ENCODE data around the gene ARHGAP24.
"Not testable (repeated sequence)": the region's sequence is repeated elsewhere in the genome, so short reads cannot be mapped to it uniquely, and the experiment has no call there.

The ARHGAP24 gene

DNA sequence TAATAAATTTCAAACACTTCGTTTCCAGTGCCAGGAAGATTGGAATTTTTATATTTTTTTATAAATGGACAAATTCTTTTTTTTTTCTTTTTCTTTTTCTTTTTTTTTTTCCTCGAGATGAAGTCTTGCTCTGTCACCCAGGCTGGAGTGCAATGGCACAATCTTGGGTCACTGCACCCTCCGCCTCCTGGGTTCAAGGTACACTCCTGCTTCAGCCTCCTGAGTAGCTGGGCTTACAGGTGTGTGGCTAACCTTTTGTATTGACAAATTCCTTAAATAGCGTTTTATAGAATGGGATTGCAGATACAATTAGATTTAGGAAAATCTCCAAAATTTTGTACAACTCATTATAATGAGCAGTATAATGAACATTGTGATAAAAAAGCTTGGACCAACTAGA lies 328.9 kb downstream of the ARHGAP24 start:
- Mint-ChIP-seq H3K9me3 (ENCODE audit: low read depth) (no peaks in the 10 kb centered on the region), H3K27ac (no peak overlapping the region), H3K27me3 (no peaks in the 10 kb centered on the region), H3K4me3 (no peak overlapping the region), H3K4me1 (ENCODE audit: low read depth) (no peaks in the 10 kb centered on the region), H3K36me3 (no peaks in the 10 kb centered on the region)

DNA sequence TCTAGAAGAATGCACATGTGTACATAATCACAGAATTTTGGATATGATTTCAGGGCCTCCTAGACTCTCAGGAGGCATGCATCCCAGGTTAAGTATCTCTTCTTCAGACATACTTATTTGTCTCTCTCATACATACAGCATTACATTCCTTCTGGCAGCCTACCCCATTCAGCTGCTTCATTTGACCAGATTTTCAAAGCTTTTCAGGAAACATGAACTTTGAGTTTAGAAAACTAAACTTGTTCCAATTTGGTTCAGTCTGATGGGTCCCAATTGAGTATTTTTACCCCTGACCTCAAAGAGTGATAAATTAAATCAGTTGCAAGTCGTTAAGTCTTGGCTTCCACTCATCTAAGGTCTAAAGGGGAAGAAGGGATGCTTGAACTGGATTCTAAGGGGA lies 330.9 kb downstream of the ARHGAP24 start:
- Mint-ChIP-seq H3K4me3 (no peak overlapping the region), H3K9me3 (ENCODE audit: low read depth) (no peaks in the 10 kb centered on the region)

DNA sequence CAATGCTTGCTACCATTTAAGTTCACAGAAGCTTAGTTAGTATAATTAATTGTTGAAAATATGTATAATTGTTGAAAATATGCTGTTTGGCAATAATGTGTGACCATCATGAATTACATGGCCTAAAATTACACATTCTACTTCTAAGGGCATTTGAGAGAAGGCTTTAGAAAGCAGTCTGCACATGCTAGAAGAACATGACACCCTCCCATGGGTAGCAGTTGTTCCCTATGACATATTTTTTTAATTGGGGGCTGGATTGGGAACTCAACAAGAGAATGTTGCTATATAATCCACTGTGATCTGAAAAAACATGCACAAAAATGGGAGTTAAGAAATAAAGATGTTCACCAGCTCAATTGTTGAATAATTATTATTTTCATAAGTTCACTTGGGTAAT lies 331.4 kb downstream of the ARHGAP24 start:
- Mint-ChIP-seq H3K4me3 (no peak overlapping the region), H3K27me3 (no peaks in the 10 kb centered on the region), H3K9me3 (ENCODE audit: low read depth) (no peaks in the 10 kb centered on the region), H3K36me3 (no peaks in the 10 kb centered on the region), H3K27ac (no peak overlapping the region), H3K4me1 (ENCODE audit: low read depth) (no peaks in the 10 kb centered on the region)

More for the DNA sequence above, 330.9 kb downstream of the ARHGAP24 start:
- H3K27me3 Mint-ChIP-seq = no peaks in the 10 kb centered on the region
- H3K36me3 Mint-ChIP-seq = no peaks in the 10 kb centered on the region
- H3K27ac Mint-ChIP-seq = no peak overlapping the region
- H3K4me1 Mint-ChIP-seq (ENCODE audit: low read depth) = no peaks in the 10 kb centered on the region

DNA sequence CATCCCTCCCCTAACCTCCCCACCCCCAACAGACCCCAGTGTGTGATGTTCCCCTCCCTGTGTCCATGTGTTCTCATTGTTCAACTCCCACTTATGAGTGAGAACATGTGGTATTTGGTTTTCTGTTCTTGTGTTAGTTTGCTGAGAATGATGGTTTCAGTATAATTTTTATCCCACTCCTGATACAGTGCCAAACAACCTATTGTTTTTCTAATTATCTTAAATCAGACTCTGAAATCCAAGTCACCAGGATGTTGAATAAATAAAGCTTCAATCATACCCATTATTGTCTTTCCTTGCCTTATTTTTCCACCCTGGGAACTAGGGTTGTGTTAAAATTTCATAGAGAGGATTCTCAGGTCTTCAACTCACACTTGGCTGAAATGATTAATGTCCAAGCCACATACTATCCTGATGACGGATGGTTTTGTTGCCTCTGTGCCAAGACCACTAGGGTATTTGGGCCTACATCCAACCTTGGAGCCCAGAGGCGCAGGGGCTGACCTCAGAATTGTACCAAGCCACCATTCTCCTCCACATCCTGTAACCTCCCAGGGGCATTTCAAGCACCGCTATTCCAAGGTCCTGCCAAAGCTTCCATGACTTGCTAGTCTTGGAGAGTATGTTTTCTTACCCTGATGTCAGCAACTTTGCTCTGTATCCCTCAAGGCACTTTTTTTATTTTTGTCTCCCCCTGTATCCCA lies 332.4 kb downstream of the ARHGAP24 start:
- H3K27ac Mint-ChIP-seq = no peak overlapping the region
- no peaks in the 10 kb centered on the region for H3K4me1 Mint-ChIP-seq (ENCODE audit: low read depth)
- H3K36me3 Mint-ChIP-seq = no peaks in the 10 kb centered on the region
- H3K9me3 Mint-ChIP-seq (ENCODE audit: low read depth) = no peaks in the 10 kb centered on the region
- H3K27me3 Mint-ChIP-seq = no peaks in the 10 kb centered on the region
- H3K4me3 Mint-ChIP-seq = no peak overlapping the region

DNA sequence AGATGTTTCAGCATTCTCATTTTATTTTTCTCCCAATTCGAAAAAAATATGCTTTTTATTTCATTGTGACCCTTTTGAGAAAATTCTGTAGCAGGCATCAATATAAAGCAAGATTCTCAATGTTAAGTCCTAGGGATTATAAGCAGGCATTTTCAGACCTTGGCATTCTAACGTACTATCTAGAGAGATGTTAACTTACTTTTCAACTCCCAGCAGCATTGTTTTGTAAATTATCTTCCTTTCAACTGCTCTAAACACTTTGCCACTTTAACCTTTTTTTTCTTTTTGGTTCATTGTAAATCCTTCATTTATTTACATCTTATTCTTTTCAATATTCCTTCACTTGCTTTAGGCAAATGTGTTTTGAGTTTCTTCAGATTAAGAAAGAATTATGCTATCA lies 333.2 kb downstream of the ARHGAP24 start:
- Mint-ChIP-seq H3K27me3 (no peaks in the 10 kb centered on the region), H3K4me3 (no peak overlapping the region), H3K27ac (no peak overlapping the region), H3K4me1 (ENCODE audit: low read depth) (no peaks in the 10 kb centered on the region), H3K9me3 (ENCODE audit: low read depth) (no peaks in the 10 kb centered on the region), H3K36me3 (no peaks in the 10 kb centered on the region)

DNA sequence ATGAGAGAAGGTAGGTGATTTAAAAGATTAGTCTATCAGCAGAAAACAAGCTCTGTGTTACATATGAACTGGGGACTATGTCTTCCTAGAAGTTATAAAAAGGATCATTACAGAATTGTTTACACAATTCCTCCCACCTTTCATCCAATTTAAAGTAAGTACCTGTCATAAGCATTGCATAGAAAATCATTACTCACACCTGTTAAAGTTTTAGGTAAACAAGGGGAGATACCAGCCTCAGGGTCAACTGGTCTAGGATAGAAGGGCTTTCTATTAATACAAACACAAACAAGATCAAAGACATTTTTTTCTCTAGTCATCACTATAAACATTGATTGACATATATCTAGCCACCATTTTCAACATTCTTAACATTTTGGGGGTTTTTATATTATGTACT lies 333.9 kb downstream of the ARHGAP24 start:
- Mint-ChIP-seq H3K4me1 (ENCODE audit: low read depth) (no peaks in the 10 kb centered on the region), H3K27me3 (no peaks in the 10 kb centered on the region), H3K27ac (no peak overlapping the region), H3K9me3 (ENCODE audit: low read depth) (no peaks in the 10 kb centered on the region), H3K36me3 (no peaks in the 10 kb centered on the region), H3K4me3 (no peak overlapping the region)

DNA sequence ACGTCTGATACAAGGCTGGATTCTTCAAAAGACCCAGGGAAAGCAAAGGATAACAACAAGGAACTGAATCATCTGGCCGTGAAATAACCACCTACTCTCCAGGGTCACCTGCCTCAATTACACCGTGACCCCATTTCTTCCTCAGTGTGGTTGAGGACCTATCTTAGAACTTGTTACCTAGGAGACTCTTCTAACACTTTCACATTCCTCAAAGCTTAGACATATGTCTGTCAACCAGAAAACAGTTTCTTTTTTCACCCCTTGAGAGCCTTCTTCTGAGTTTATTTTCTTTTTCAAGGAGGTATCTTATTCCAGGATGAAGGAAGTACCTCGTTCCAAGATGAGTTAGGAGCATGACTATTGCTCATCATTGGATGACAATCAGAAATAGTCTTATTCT lies 337.8 kb downstream of the ARHGAP24 start:
- Mint-ChIP-seq H3K4me1 (ENCODE audit: low read depth) (no peaks in the 10 kb centered on the region), H3K9me3 (ENCODE audit: low read depth) (no peaks in the 10 kb centered on the region), H3K36me3 (no peaks in the 10 kb centered on the region), H3K27ac (no peak overlapping the region), H3K4me3 (no peak overlapping the region), H3K27me3 (no peaks in the 10 kb centered on the region)

DNA sequence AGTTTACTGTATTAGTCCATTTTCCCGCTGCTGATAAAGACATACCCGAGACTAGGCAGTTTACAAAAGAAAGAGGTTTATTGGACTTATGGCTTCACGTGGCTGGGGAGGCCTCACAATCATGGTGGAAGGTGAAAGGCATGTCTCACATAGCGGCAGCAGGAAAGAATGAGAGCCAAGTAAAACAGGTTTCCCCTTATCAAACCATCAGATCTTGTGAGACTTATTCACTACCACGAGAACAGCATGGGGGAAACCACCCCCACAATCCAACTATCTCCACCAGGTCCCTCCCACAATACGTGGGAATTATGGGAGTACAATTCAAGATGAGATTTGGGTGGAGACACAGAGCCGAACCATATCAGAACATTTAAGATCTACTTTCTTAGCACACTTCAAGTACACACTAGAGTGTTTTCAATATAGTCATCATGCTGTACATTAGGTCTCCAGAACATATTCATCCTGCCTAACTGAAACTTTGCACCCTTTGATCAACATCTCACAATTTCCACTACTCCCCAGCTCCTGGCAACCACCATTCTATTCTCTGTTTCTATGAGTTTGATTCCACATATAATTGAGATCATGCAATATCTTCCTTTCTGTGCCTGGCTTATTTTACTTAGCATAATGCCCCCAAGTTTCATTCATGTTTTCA lies 341.0 kb downstream of the ARHGAP24 start:
- H3K36me3 Mint-ChIP-seq = no peaks in the 10 kb centered on the region
- no peaks in the 10 kb centered on the region for H3K27me3 Mint-ChIP-seq
- no peaks in the 10 kb centered on the region for H3K4me1 Mint-ChIP-seq (ENCODE audit: low read depth)
- no peak overlapping the region for H3K27ac Mint-ChIP-seq
- H3K9me3 Mint-ChIP-seq (ENCODE audit: low read depth) = no peaks in the 10 kb centered on the region
- H3K4me3 Mint-ChIP-seq = no peak overlapping the region

DNA sequence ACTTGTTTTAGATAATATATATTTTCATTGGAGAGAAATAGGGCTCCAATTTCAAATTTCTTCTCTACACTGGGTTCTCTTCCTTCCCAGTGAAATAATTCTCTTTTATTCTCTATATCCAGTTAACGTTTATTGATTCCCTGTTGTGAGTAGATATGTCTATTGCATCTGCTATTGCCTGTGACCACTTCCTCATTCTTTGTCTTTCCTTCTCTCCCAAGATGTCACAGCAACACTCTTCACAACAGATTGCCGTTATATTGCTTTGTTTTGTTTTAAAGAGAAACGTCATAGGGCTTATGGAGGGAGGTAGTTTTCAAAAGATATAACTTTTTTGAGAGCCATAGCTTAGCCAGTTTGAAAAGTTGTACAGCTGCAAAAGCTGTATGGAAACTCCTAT lies 343.8 kb downstream of the ARHGAP24 start:
- Mint-ChIP-seq H3K4me1 (ENCODE audit: low read depth) (no peaks in the 10 kb centered on the region), H3K27ac (no peak overlapping the region), H3K27me3 (no peaks in the 10 kb centered on the region), H3K4me3 (no peak overlapping the region), H3K9me3 (ENCODE audit: low read depth) (no peaks in the 10 kb centered on the region), H3K36me3 (no peaks in the 10 kb centered on the region)

DNA sequence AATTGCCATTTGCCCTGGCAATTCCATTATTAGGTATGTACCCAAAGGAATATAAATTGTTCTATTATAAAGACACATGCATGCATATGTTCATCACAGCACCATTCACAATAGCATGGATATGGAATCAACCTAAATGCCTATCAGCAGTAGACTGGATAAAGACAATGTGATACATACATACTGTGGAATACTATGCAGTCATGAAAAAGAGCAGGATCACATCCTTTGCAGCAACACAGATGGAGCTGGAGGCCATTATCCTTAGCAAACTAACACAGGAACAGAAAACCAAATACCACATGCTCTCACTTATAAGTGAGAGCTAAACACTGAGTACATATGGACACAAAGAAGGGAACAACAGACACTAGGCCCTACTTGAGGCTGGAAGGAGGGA lies 345.2 kb downstream of the ARHGAP24 start:
- H3K9me3 Mint-ChIP-seq (ENCODE audit: low read depth); H3K4me3 Mint-ChIP-seq; H3K27me3 Mint-ChIP-seq; H3K27ac Mint-ChIP-seq; H3K36me3 Mint-ChIP-seq; H3K4me1 Mint-ChIP-seq (ENCODE audit: low read depth): not testable (repeated sequence)

DNA sequence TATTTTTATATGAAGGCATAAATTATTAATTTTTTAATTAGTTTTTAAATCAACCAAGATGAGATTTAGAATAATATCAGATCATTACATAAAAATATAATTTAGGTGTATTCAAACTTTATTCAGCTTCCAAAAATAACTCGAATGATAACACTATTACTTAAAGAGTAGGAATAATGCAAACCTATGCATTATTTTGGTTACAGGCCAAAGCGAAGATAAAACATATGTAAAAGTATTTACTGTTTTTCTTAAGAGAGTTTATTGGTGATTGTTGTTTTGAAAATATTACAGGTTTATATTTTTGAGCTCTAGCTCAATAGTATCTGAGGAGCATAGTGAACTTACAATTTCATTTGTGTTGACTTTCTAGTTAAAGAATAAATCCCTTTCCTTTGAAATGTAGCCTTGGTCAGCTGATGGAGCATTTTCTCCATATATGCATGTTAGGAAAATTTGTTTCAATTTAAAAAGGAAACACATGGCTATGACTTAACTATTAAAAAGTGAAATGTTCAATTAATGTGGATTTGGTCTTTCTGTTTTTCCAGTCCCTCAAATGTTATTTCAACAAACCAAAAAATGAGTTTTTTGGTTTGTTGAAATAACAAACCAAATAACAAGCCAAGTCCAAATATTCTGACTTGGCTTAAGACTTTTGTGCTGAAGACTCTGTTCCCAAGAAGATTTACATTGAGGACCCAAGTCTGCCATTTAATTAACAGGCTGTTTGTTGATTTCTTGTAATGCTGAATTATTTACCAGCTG lies 346.9 kb downstream of the ARHGAP24 start:
- no peaks in the 10 kb centered on the region for H3K9me3 Mint-ChIP-seq (ENCODE audit: low read depth)
- H3K27me3 Mint-ChIP-seq = no peaks in the 10 kb centered on the region
- H3K4me3 Mint-ChIP-seq = no peak overlapping the region
- H3K27ac Mint-ChIP-seq = no peak overlapping the region
- H3K36me3 Mint-ChIP-seq = no peaks in the 10 kb centered on the region
- no peaks in the 10 kb centered on the region for H3K4me1 Mint-ChIP-seq (ENCODE audit: low read depth)

DNA sequence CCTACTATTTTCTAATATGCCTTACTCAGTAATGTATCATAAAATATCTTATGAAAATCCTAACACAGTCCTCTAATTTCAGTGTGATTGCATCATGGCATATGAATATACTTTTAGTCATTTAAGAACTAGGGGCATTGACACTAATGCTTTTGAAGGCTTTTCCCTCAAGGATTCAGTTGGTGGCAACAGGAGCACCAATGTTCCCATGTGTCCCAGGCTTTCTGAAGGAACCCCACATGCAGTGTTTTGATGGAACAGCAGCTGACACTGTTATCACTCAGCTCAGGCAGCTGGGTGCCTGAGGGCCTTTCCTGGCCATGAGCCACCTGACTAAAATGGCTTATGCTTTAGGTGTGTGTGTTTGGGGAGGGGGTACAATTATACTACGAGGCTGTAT lies 348.3 kb downstream of the ARHGAP24 start:
- H3K27me3 Mint-ChIP-seq = no peaks in the 10 kb centered on the region
- no peaks in the 10 kb centered on the region for H3K4me1 Mint-ChIP-seq (ENCODE audit: low read depth)
- no peaks in the 10 kb centered on the region for H3K9me3 Mint-ChIP-seq (ENCODE audit: low read depth)
- H3K4me3 Mint-ChIP-seq = no peak overlapping the region
- no peaks in the 10 kb centered on the region for H3K36me3 Mint-ChIP-seq
- H3K27ac Mint-ChIP-seq = no peak overlapping the region

DNA sequence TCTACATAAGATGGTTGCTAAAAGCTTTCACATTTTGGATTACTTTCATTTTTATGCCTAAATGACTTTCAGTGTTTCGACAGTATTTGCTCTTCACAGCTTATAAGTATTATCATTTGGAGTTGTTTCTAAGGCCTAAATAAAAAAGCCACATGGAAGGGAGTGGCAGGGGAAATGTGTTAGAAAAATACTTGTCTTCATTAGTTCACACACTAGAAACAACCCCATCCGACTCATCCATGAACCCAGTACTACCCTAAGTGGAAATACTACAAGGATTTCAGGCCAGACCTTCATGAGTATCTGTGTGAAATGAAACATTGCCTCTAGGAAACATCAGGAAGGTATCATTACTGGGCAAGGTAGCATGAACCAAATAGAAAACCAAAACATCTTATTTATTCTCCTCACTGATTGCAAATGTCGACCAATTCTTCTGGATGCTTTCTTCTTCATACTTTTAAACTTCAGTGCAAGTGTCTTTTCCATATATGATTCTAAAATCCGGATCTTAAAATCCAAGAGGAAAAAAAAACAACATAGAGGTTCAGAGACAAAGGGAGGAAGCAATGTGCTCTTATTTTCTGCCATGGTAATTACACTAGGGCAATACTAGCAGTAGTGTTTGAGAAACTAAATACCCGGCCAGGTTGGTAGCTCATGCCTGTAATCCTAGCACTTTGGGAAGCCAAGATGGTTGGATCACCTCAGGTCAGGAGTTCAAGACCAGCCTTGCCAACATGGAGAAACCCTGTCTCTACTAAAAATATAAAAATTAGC lies 349.4 kb downstream of the ARHGAP24 start:
- H3K27me3 Mint-ChIP-seq = no peaks in the 10 kb centered on the region
- no peaks in the 10 kb centered on the region for H3K36me3 Mint-ChIP-seq
- no peaks in the 10 kb centered on the region for H3K9me3 Mint-ChIP-seq (ENCODE audit: low read depth)
- no peak overlapping the region for H3K4me3 Mint-ChIP-seq
- H3K27ac Mint-ChIP-seq = no peak overlapping the region
- H3K4me1 Mint-ChIP-seq (ENCODE audit: low read depth) = no peaks in the 10 kb centered on the region

DNA sequence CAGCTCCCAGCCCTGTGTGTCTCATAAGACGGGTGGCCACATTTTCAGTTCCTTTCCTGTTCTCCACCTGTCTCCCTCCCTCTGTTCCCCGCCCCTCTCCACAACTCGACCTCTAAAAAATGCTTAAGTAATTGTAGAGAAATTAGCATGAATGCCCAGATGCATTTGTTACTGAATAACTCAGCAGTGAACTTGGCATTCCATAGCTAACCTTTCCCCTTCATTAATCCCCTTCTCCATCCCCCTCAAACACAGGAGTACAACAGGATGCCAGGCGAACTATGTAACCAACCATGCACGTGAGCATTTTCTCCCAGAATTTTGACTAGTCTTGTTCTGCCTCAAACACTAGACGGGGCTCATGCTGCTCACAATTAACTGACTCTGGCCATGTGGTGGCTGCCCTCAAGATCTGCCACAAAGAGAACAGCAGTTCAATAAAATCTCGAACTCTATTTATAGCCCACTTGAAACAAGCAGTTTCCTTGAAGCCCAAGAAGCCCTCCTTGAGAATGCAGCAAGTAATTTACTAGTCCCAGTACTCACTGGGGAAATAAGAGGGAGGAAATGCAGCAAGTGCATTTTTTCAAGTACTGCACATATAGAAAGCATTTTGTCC lies 351.2 kb downstream of the ARHGAP24 start:
- Mint-ChIP-seq H3K27ac (no peak overlapping the region), H3K27me3 (no peaks in the 10 kb centered on the region), H3K9me3 (ENCODE audit: low read depth) (no peaks in the 10 kb centered on the region), H3K36me3 (no peaks in the 10 kb centered on the region), H3K4me3 (no peak overlapping the region), H3K4me1 (ENCODE audit: low read depth) (no peaks in the 10 kb centered on the region)
